IMR-90 (cell line): ENCODE measurements around the gene ISG20. TPM values are rescaled to one million over a fixed set of nuclear protein-coding genes. Genes with fewer than 3 reads are reported as not detected.

Experiments
- ATAC-seq: fragments of 200-7000 bp; cut with Tn5 transposase; 2 replicates; pipeline ENCODE4 v1.9.1; 2020; ENCODE audit warnings: low read depth, mild to moderate bottlenecking, moderate library complexity
- BruUV-seq: library from RNA; stranded (reverse); fragments of 400-500 nt; replicated peaks from 2 replicates; lab custom pipeline; 2021; lab: Mats Ljungman, UMichigan
- CTCF ChIA-PET: fragments of 300-600 bp; formaldehyde crosslinking; extraction: SDS; loops from one replicate; lab custom pipeline; 2021; ENCODE audit warnings: antibody characterized with exemption; lab: Yijun Ruan, JAX
- POLR2A ChIA-PET: fragments of 300-600 bp; sonication (Branson Sonifier 250); formaldehyde crosslinking; loops from one replicate; lab custom pipeline; 2022; ENCODE audit warnings: antibody characterized with exemption; ENCODE audit not compliant: unreplicated experiment; lab: Charles Lee
- DNase-seq: peaks from one replicate; pipeline ENCODE4 v3.0.0; 2013
- H2AFZ ChIP-seq: replicated peaks from 2 replicates; pipeline ENCODE3; 2013; ENCODE audit warnings: low read length, mild to moderate bottlenecking; ENCODE audit not compliant: poor library complexity
- H2AK5ac ChIP-seq: 2 replicates; pipeline ENCODE4 v1.6.1; 2013; ENCODE audit warnings: low read depth, low read length, inconsistent platforms
- H2AK9ac ChIP-seq: replicated peaks from 2 replicates; pipeline ENCODE3; 2013; ENCODE audit warnings: mild to moderate bottlenecking, low read depth, low read length, moderate library complexity; ENCODE audit not compliant: poor library complexity
- H2BK120ac ChIP-seq: 2 replicates; pipeline ENCODE4 v1.6.1; 2013; ENCODE audit warnings: low read depth, low read length, inconsistent platforms
- H2BK15ac ChIP-seq: 3 replicates; pipeline ENCODE4 v1.6.1; 2013; ENCODE audit warnings: low read depth, low read length, inconsistent platforms
- H2BK20ac ChIP-seq: 2 replicates; pipeline ENCODE4 v1.6.1; 2013; ENCODE audit warnings: low read depth, mild to moderate bottlenecking, inconsistent platforms, low read length, moderate library complexity
- H2BK5ac ChIP-seq: 2 replicates; pipeline ENCODE4 v1.6.1; 2013; ENCODE audit warnings: mild to moderate bottlenecking, low read depth, low read length, inconsistent platforms; ENCODE audit not compliant: poor library complexity, severe bottlenecking
- H3K14ac ChIP-seq: replicated peaks from 2 replicates; pipeline ENCODE4 v1.6.1; 2013; ENCODE audit warnings: low read depth, low read length, inconsistent platforms
- H3K18ac ChIP-seq: 2 replicates; pipeline ENCODE4 v1.6.1; 2013; ENCODE audit warnings: low read depth, low read length, control low read depth
- H3K23ac ChIP-seq: 2 replicates; pipeline ENCODE4 v1.6.1; 2013; ENCODE audit warnings: low read depth, low read length, inconsistent platforms
- H3K27ac ChIP-seq: 2 replicates; pipeline ENCODE4 v1.5.1; 2013; ENCODE audit warnings: mild to moderate bottlenecking, control low read depth, low read length; ENCODE audit not compliant: insufficient read depth
- H3K27me3 ChIP-seq: 2 replicates; pipeline ENCODE4 v1.6.1; 2013; ENCODE audit warnings: low read length; ENCODE audit not compliant: control insufficient read depth, insufficient read depth
- H3K36me3 ChIP-seq: 2 replicates; pipeline ENCODE4 v1.6.1; 2013; ENCODE audit warnings: low read length, mixed read lengths; ENCODE audit not compliant: control insufficient read depth, insufficient read depth
- H3K4ac ChIP-seq: 2 replicates; pipeline ENCODE4 v1.6.1; 2013; ENCODE audit warnings: low read depth, low read length, inconsistent platforms
- H3K4me1 ChIP-seq: 2 replicates; pipeline ENCODE4 v1.6.1; 2013; ENCODE audit warnings: low read length, mixed read lengths; ENCODE audit not compliant: control insufficient read depth, insufficient read depth
- H3K4me2 ChIP-seq: 2 replicates; pipeline ENCODE4 v1.6.1; 2013; ENCODE audit warnings: low read depth, mild to moderate bottlenecking, control low read depth, low read length, moderate library complexity
- H3K4me3 ChIP-seq: 2 replicates; pipeline ENCODE4 v1.5.1; 2013; ENCODE audit warnings: low read depth, mild to moderate bottlenecking, control low read depth, low read length, moderate library complexity; ENCODE audit not compliant: insufficient read depth
- H3K56ac ChIP-seq: 2 replicates; pipeline ENCODE4 v1.6.1; 2013; ENCODE audit warnings: low read length, inconsistent platforms; ENCODE audit not compliant: insufficient read depth; ENCODE audit errors: extremely low read depth
- H3K79me1 ChIP-seq, 2 experiments: 2 replicates each; pipeline ENCODE4 v1.6.1; 2013; ENCODE audit warnings: low read length in 2 of 2, inconsistent platforms in 1 of 2, low read depth in 1 of 2
- H3K9ac ChIP-seq: 2 replicates; pipeline ENCODE4 v1.6.1; 2013; ENCODE audit warnings: low read depth, low read length, control low read depth
- H3K9me1 ChIP-seq: 2 replicates; pipeline ENCODE4 v1.6.1; 2013; ENCODE audit warnings: low read length, inconsistent platforms; ENCODE audit not compliant: insufficient read depth
- H3K9me3 ChIP-seq: 2 replicates; pipeline ENCODE4 v1.6.1; 2013; ENCODE audit warnings: low read length; ENCODE audit not compliant: control insufficient read depth, insufficient read depth
- H4K20me1 ChIP-seq: 2 replicates; pipeline ENCODE4 v1.6.1; 2013; ENCODE audit warnings: low read length, inconsistent platforms; ENCODE audit not compliant: insufficient read depth
- H4K5ac ChIP-seq: 2 replicates; pipeline ENCODE4 v1.6.1; 2013; ENCODE audit warnings: mild to moderate bottlenecking, low read depth, low read length, control low read depth
- H4K8ac ChIP-seq, 2 experiments: 2 replicates each; pipeline ENCODE4 v1.6.1; 2013; ENCODE audit warnings: low read depth in 2 of 2, low read length in 2 of 2, control low read depth in 1 of 2, inconsistent platforms in 1 of 2
- H4K91ac ChIP-seq: 2 replicates; pipeline ENCODE4 v1.6.1; 2013; ENCODE audit warnings: low read depth, low read length, inconsistent platforms; ENCODE audit not compliant: insufficient read depth
- CEBPB ChIP-seq: IDR thresholded peaks from 2 replicates; pipeline ENCODE4 v1.6.1; 2012; ENCODE audit warnings: low read depth, low read length, improper control_type of control experiment
- ELK1 ChIP-seq: fragments of 150-350 bp; IDR thresholded peaks from 2 replicates; pipeline ENCODE4 v1.6.1; 2016; ENCODE audit warnings: low read depth, mild to moderate bottlenecking, low read length, moderate library complexity, borderline replicate concordance
- MAZ ChIP-seq: IDR thresholded peaks from 2 replicates; pipeline ENCODE4 v1.6.1; 2012; ENCODE audit warnings: low read depth, mild to moderate bottlenecking, low read length, improper control_type of control experiment, moderate library complexity, borderline replicate concordance
- NFE2L2 ChIP-seq: fragments of 150-350 bp; IDR thresholded peaks from 2 replicates; pipeline ENCODE4 v1.6.1; 2016; ENCODE audit warnings: low read depth, mild to moderate bottlenecking, low read length
- POLR2A ChIP-seq: IDR thresholded peaks from 2 replicates; pipeline ENCODE4 v1.6.1; 2012; ENCODE audit warnings: mild to moderate bottlenecking, low read depth, low read length
- RAD21 ChIP-seq: IDR thresholded peaks from 2 replicates; pipeline ENCODE4 v1.6.1; 2012; ENCODE audit warnings: low read length, improper control_type of control experiment
- RFX5 ChIP-seq: IDR thresholded peaks from 2 replicates; pipeline ENCODE4 v1.8.0; 2012; ENCODE audit warnings: low read depth, mild to moderate bottlenecking, low read length, moderate library complexity
- SMC3 ChIP-seq: fragments of 150-350 bp; IDR thresholded peaks from 2 replicates; pipeline ENCODE4 v1.6.1; 2016; ENCODE audit warnings: low read depth, mild to moderate bottlenecking, antibody characterized with exemption, low read length, moderate library complexity
- WGBS, 2 experiments: methylation state at CpG; one replicate each; pipeline versions ENCODE4 v1.1.5 to v1.1.7; 2013; ENCODE audit warnings: missing lambda C conversion rate in 2 of 2; ENCODE audit not compliant: insufficient read length in 1 of 2; ENCODE audit errors: extremely low coverage in 2 of 2; 5-methylcytosine and 5-hydroxymethylcytosine counted together
- dilution Hi-C: fragments of 300-500 bp; cut with HindIII; formaldehyde crosslinking; loops from one replicate; pipeline ENCODE4 v1.14.3; 2018; ENCODE audit warnings: low sequenced_read_pairs; ENCODE audit not compliant: unreplicated experiment
- in situ Hi-C: fragments of 300-500 bp; cut with MboI; formaldehyde crosslinking; loops from 3 replicates; pipeline ENCODE4 v1.14.3; 2019; ENCODE audit warnings: low sequenced_read_pairs, inconsistent platforms, mixed read lengths
- intact Hi-C: fragments of 100-400 bp; cut with micrococcal nuclease; formaldehyde crosslinking; loops from 2 replicates; pipeline ENCODE4 v1.10.0; 2022
- polyA plus RNA-seq, 3 experiments: library from polyadenylated mRNA; depleted of rRNA; stranded (reverse); fragments of >200 nt; gene quantifications; 2 replicates each; pipeline ENCODE4 v1.2.3, GENCODE V29; 2012; ENCODE audit warnings: low replicate concordance in 1 of 3
- total RNA-seq: library from RNA; depleted of rRNA; stranded (reverse); fragments of >200 nt; gene quantifications from 2 replicates; pipeline ENCODE4 v1.2.3, GENCODE V29; 2012

The ISG20 gene
- total and polyA plus RNA-seq, 2 of the 4 experiments (the other 2 are of a cell fraction) = 0.72 to 1.2 TPM

DNA sequence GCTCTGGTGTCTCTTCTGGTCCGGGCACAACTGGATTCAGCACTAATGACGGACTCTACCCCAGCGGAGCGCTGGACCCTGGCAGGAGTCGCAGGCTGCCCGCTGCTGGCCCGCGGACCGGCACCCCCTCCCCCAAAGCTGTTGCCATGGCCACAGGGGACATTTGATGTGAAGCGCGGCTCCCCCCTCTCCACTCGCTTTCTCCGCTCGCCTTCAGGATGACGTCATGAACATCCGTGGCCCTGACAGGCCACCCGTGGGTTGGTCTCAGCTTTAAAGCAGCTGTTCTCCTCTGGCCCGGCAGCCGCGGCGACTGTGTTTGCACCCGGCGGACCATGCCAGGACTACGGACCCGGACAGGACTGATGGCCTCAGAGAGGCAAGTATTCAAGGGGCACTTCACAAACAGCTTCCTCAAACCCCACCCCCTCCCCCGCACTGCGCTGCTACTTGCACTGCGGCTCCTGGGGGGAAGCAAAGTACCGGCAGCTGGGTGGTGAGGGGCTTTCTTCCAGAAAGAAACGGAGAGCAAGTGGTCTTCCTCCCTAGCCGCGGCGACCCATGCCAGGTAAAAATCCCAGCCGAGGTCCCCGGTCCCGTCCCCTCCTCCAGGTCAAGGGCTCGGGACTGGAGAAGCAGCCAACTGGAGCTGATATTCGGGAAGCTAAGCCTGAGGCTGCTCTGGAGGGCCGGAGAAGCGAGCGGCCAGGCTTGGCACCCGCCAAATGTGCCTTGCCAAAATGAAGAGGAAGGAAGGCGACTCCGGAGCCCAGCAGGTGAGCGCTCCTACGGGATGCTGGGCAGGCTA is 34.2 kb upstream of the ISG20 start:
- H2BK120ac ChIP-seq = no peak overlapping the region
- DNase-seq (no peak), ATAC-seq (no peak)
- in situ Hi-C loops (no loop called here), dilution Hi-C loops (no loop called here), intact Hi-C loops (no loop called here)
- H3K4me3 ChIP-seq = no peak overlapping the region
- BruUV-seq = no TSS peak
- no peak overlapping the region for H2AK9ac ChIP-seq
- no peak overlapping the region for H3K27ac ChIP-seq
- no peak overlapping the region for H3K4me2 ChIP-seq
- no peaks in the 10 kb centered on the region for H3K9me3 ChIP-seq
- no peaks in the 10 kb centered on the region for H3K4me1 ChIP-seq
- H4K91ac ChIP-seq = no peak overlapping the region
- CTCF ChIA-PET = no interaction called here
- H2AK5ac ChIP-seq = no peak overlapping the region
- WGBS, 2 experiments = 1% methylated on average over 19 of the region's 46 CpGs; no CpG with 5 or more reads in 1 of the 2 experiments
- H3K36me3 ChIP-seq = no peaks in the 10 kb centered on the region
- no peak overlapping the region for H4K8ac ChIP-seq
- no peak overlapping the region for H2BK15ac ChIP-seq
- no peak overlapping the region for H3K14ac ChIP-seq
- H2AFZ ChIP-seq = no peak overlapping the region
- no peaks in the 10 kb centered on the region for H3K9me1 ChIP-seq
- H4K5ac ChIP-seq = no peak overlapping the region
- no peak for TF ChIP-seq CEBPB
- no peak for TF ChIP-seq SMC3
- no peak for TF ChIP-seq POLR2A
- TF ChIP-seq ELK1 = no peak
- no peak for TF ChIP-seq NFE2L2
- TF ChIP-seq RFX5 = no peak
- no peak for TF ChIP-seq MAZ
- TF ChIP-seq RAD21 = no peak
- H3K27me3 ChIP-seq = peaks cover 53% of the 10 kb centered on the region
- H3K56ac ChIP-seq = no peak overlapping the region
- H3K23ac ChIP-seq = no peak overlapping the region
- H3K18ac ChIP-seq = no peak overlapping the region
- no peak overlapping the region for H3K4ac ChIP-seq
- POLR2A ChIA-PET = no interaction called here
- no peak overlapping the region for H2BK5ac ChIP-seq
- H3K79me1 ChIP-seq = no peaks in the 10 kb centered on the region
- H2BK20ac ChIP-seq = no peak overlapping the region
- no peak overlapping the region for H3K9ac ChIP-seq
- H4K20me1 ChIP-seq = no peaks in the 10 kb centered on the region
